ENCODE results near the gene CD5L. TPM values are rescaled to one million over a fixed set of nuclear protein-coding genes. Genes with fewer than 3 reads are reported as not detected.

The CD5L gene
- total and polyA plus RNA-seq, 2 of the 8 experiments (the other 6 are each of a cell fraction or from before 2014, with no cell fraction given): not detected

DNA sequence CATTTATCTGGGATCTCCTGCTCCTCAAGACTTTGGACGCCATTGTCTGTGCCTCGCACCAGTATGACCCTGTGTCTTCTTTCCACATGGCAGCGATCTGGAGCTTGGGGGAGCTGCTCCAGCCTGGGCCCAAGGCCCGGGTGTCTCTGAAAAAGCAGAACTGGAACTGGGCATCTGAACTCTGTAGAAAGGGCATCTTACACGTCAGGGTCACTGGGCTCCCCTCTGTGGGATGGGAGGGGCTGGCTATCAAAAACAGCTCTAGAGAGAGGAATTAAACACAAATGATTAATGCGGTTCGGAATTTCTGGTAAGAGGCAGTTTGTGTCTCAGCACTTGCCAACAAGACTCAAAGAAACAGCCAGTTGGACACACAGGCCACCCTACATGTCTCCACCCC, 37.8 kb downstream of the CD5L start:
- no peak overlapping the region for H3K14ac ChIP-seq (ENCODE audit: insufficient read length)
- no peak overlapping the region for H3K27ac ChIP-seq (ENCODE audit: low read depth, low read length)
- no peak overlapping the region for H4K5ac ChIP-seq (ENCODE audit: insufficient read length, low read depth, low read length)
- H3K23ac ChIP-seq (ENCODE audit: insufficient read length): no peak overlapping the region
- 90% methylated on average over 7 of the region's 7 CpGs; no CpG with 5 or more reads in 1 of the 2 experiments for WGBS, 2 experiments (ENCODE audit: extremely low coverage in 1 of 2, insufficient coverage in 1 of 2, insufficient read length in 1 of 2, insufficient replicate concordance in 2 of 2, low coverage in 1 of 2, low lambda C conversion rate in 2 of 2, missing lambda C conversion rate in 1 of 2)
- no peak overlapping the region for H2BK12ac ChIP-seq (ENCODE audit: low read depth, low read length)
- no peak overlapping the region for H3K4me3 ChIP-seq (ENCODE audit: extremely low read depth in 1 of 4, insufficient read depth in 2 of 4, low read depth in 3 of 4, low read length in 4 of 4)
- FAIRE-seq (no peak), DNase-seq (ENCODE audit: low read depth in 1 of 2, low spot score in 2 of 2) (no peak)
- no peak overlapping the region for H2BK120ac ChIP-seq (replicated peaks; ENCODE audit: low read depth, low read length)
- CTCF ChIA-PET (ENCODE audit: partially characterized antibody): interaction anchor here (0.8 to 1.7 kb wide), 5 partner anchors 21 to 318 kb away, joined by 3 to 4 read pairs (median 3); no protein-coding TSS in a partner anchor
- no peak overlapping the region for H4K8ac ChIP-seq (ENCODE audit: extremely low read depth, insufficient read depth, low read length)
- H3K27me3 ChIP-seq (replicated peaks in 1 of 4; ENCODE audit: control insufficient read depth in 3 of 4, extremely low read depth in 1 of 4, insufficient read depth in 3 of 4, low read length in 3 of 4): no peaks in the 10 kb centered on the region
- no peak overlapping the region for H2AK5ac ChIP-seq (ENCODE audit: low read depth, low read length)
- no peaks in the 10 kb centered on the region for H3K4me1 ChIP-seq (replicated peaks in 1 of 4; ENCODE audit: control insufficient read depth in 3 of 4, insufficient read depth in 4 of 4, low read length in 3 of 4)
- no peak overlapping the region for H3K4me2 ChIP-seq (ENCODE audit: insufficient read depth in 1 of 2, low read depth in 2 of 2, low read length in 2 of 2)
- H3K18ac ChIP-seq (ENCODE audit: extremely low read depth, low read length): no peak overlapping the region
- H3K36me3 ChIP-seq (ENCODE audit: control insufficient read depth in 2 of 4, insufficient read depth in 4 of 4, low read length in 3 of 4): no peaks in the 10 kb centered on the region
- no peaks in the 10 kb centered on the region for H3K79me1 ChIP-seq (ENCODE audit: low read depth, low read length)
- no peak overlapping the region for H2BK20ac ChIP-seq (ENCODE audit: low read length)
- H3K79me2 ChIP-seq (ENCODE audit: control insufficient read depth in 1 of 2, insufficient read depth in 2 of 2, low read length in 2 of 2): no peaks in the 10 kb centered on the region
- POLR2A ChIA-PET (ENCODE audit: partially characterized antibody): no interaction called here
- no peak overlapping the region for H3K56ac ChIP-seq (replicated peaks; ENCODE audit: insufficient read length, low read depth, low read length)
- no peak overlapping the region for H3K9ac ChIP-seq (replicated peaks in 1 of 4; ENCODE audit: extremely low read depth in 1 of 4, low read depth in 3 of 4, low read length in 3 of 4)
- no peak overlapping the region for H2AFZ ChIP-seq (ENCODE audit: low read length)
- H4K20me1 ChIP-seq (replicated peaks in 1 of 2; ENCODE audit: control insufficient read depth in 1 of 2, insufficient read depth in 2 of 2, low read length in 2 of 2): no peaks in the 10 kb centered on the region
- no peak overlapping the region for H3K4ac ChIP-seq (replicated peaks; ENCODE audit: insufficient read length, low read depth, low read length)
- no peak overlapping the region for H4K91ac ChIP-seq (replicated peaks; ENCODE audit: insufficient read length, low read length)
- H2BK15ac ChIP-seq (ENCODE audit: low read length): no peak overlapping the region
- no peak overlapping the region for H2BK5ac ChIP-seq (ENCODE audit: low read depth, low read length)
- H3K23me2 ChIP-seq (ENCODE audit: low read depth, low read length): no peaks in the 10 kb centered on the region
- H3K9me3 ChIP-seq (ENCODE audit: insufficient read depth in 2 of 2, low read depth in 1 of 2, low read length in 1 of 2): no peaks in the 10 kb centered on the region
- TF ChIP-seq SP4 (IDR thresholded peaks at IDR 0.05; ENCODE audit: low read length) (no peak), HDAC6 (IDR thresholded peaks at IDR 0.05; ENCODE audit: low read depth, low read length) (no peak), SUZ12 (IDR thresholded peaks at IDR 0.05; ENCODE audit: low read length) (no peak), MAX (IDR thresholded peaks at IDR 0.05) (no peak), KDM1A (IDR thresholded peaks at IDR 0.05; ENCODE audit: borderline replicate concordance, low read length) (no peak), GTF2F1 (IDR thresholded peaks at IDR 0.05; ENCODE audit: borderline replicate concordance, low read depth, low read length) (no peak), RNF2 (IDR thresholded peaks at IDR 0.05; ENCODE audit: borderline replicate concordance, low read depth, low read length, missing control alignments, poor library complexity, severe bottlenecking) (no peak), CHD2 (IDR thresholded peaks at IDR 0.05; ENCODE audit: low read length) (no peak), SIN3A (conservative IDR thresholded peaks at IDR 0.05 in 1 of 2, IDR thresholded peaks at IDR 0.05 in 1 of 2; ENCODE audit: low read depth in 1 of 2, low read length in 2 of 2) (no peak), CBX5 (IDR thresholded peaks at IDR 0.05; ENCODE audit: low read depth, low read length) (no peak), KDM4A (IDR thresholded peaks at IDR 0.05; ENCODE audit: low read depth, low read length, severe bottlenecking) (no peak), SAP30 (IDR thresholded peaks at IDR 0.05; ENCODE audit: insufficient read depth, insufficient replicate concordance, low read length) (no peak)
- TF ChIP-seq, protein P1, sequence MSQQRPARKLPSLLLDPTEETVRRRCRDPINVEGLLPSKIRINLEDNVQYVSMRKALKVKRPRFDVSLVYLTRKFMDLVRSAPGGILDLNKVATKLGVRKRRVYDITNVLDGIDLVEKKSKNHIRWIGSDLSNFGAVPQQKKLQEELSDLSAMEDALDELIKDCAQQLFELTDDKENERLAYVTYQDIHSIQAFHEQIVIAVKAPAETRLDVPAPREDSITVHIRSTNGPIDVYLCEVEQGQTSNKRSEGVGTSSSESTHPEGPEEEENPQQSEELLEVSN (IDR thresholded peaks at IDR 0.05): no peak
